NCI-H1048 (cell line): ENCODE data around the gene SCO1.
"Not testable (repeated sequence)": the region's sequence is repeated elsewhere in the genome, so short reads cannot be mapped to it uniquely, and the experiment has no call there.

Source experiments
- DNase-seq: peaks from one replicate; lab custom pipeline; 2025; lab: John Stamatoyannopoulos, UW

Gene SCO1

GRCh38 chr17:10697092-10698081, at the start of gene SCO1, which contains the start of gene ADPRM:
Gene SCO1 (minus strand): TSS chr17:10697533. CDS start chr17:10697507, 26 bp downstream.
Gene ADPRM (plus strand): TSS chr17:10697594. CDS start chr17:10704927, 7,333 bp downstream.
- DNase-seq = peak; percentile 63

- no peak for DNase-seq
These were observed 47.9 kb upstream of the SCO1 start for GRCh38 chr17:10745231-10745630.

DNA sequence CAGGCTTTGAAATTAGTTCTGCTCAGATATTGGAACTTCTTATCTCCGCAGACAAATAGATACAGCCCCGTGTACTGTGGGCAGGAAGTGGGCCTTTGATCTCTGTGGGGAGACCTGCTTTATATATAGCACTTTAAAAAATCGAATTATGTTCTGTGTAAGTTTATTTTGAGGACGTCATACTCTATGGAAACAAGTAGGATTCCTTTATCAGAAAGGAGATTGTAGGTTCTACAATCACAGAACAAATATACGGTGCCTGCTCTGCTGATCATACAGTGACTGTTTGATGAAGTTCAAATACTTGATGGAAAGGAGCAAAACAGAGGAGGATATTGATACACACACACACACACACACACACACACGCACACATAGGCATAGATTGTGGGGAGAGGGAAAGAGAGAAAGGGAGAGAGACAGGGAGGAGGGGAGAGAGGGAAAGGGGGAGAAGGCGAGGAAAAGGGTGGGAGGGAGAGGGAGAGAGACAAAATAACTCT, 47.2 kb upstream of the SCO1 start:
- DNase-seq = no peak

DNA sequence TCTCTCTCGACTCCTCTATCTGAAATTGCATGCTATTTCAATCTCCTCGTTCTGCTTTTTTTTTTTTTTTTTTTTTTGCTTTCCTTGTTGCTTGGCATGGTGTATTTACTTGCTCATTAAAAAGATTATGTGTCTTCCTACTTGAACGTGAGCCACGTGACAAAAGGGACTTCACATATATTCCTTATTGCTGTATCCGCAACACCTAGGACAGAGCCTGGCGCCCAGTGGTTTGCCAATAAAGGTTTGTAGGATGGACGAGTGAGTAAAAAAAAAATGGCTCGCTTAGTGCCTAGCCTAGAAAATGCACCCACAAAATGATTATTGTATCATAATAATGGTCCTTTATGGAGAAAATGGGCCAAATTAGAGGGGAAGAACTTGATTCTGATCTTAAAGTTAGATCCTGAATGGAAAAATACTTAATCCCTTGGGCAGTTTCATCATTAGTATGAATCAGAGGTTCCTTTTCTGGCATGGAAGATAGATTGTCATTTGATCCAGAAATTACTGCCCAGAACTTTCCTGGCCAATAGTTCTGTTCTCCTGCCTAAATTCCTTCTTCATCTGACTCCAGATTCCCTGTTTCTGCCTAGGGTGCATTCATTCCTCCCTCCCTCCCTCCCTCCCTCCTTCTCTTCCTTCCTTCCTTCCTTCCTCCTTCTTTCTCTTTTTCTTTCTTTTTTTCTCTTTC, 46.1 kb upstream of the SCO1 start:
- no peak for DNase-seq

DNA sequence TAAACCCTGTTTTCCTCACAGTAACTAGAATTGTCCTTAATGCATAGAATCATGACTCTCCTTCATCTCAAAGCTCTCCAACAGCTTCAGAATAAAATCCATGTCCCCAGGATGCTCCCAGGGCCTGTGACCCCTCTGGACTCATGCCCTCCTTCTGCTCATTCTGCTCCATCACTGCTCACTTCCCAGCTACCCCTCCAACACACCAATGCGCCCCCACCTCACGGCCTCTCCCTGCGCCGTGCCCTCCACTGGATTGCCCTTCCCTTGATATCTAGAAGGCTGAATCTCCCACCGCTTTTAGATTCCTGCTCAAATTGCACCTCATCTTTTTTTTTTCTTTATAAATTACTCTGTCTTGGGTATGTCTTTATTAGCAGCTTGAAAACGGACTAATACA, 45.1 kb upstream of the SCO1 start:
- no peak for DNase-seq

DNA sequence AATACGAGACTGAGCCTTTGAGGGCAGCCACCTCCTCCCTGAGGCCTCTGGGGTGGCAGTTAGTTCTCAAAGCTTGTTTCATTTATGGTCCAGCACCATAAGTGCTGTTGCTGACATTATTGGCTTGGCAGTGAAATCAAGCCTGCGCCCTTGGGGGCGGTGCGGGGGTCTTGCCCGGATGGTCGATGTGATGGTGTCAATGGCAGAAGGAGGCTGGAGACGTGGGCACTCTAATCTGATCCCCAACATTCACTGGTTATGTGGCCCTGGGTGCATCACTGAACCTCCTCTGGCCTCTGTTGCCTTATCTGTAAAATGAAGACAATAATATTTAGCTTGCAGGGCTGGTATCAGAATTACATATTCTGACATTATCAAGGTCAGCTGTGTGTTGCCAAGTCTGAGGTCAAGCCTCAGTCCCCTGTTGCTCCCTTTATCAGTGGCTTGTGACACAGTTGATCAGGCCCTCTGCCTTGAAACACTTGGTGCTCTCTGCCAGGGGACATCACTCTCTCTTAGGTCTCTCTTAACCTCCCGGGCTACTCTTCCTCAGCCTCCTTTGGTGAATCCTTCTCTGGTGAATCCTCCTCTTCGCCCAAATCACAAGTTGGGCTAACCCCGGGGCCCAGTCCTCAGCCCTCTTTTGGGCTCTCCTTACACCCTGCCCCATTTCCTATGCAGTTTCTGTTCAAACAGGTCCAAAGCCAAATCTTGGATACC, 44.2 kb upstream of the SCO1 start:
- DNase-seq = no peak

DNA sequence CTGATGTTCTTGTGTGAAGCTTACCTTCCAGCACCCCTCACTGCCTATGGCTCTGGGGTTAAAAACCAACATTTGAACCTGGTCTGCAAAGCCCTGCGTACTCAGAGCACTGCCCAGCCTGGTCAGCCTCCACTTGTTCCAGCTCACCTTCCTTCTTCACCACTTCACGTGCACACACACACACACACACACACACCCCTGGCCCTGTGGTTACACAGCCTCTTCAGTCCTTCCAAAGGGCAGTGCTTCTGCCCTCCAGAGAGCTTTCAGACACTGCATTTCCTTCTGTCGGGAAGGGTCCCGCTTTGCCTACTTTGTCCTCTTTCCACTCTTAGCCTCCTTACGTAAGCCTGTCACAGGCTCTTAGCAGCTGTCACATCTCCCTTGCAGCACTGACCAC, 42.1 kb upstream of the SCO1 start:
- no peak for DNase-seq

DNA sequence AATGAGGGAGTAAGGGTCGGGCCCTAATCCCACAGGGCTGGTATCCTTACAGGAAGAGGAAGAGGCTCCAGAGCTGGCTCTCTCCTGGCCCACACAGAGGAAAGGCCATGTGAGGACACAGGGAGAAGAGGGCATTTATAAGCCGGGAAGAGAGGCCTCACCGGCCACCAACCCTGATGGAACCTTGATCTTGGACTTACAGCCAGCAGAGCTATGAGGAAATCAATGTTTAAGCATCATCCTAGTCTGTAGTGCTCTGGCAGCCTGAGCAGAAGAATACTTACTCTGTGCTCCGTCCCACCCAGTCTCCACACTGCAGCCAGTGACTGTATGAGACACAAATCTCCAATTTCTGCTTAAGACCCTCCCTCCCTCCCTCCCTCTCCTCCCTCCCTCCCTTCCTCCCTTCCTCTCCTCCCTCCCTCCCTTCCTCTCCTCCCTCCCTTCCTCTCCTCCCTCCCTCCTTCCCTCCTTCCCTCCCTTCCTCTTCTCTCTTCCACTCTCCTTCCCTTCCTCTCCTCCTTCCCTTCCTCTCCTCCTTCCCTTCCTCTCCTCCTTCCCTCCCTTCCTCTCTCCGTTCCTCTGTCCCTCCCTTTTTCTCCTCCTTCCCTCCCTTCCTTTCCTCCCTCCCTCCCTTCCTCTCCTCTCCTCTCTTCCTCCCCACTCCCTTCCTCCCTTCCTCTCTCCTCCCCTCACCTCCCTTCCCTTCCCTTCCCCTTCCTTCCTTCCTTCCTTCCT, 41.4 kb upstream of the SCO1 start:
- no peak for DNase-seq

- DNase-seq = no peak
These were observed 40.4 kb upstream of the SCO1 start for GRCh38 chr17:10737736-10738135.

DNA sequence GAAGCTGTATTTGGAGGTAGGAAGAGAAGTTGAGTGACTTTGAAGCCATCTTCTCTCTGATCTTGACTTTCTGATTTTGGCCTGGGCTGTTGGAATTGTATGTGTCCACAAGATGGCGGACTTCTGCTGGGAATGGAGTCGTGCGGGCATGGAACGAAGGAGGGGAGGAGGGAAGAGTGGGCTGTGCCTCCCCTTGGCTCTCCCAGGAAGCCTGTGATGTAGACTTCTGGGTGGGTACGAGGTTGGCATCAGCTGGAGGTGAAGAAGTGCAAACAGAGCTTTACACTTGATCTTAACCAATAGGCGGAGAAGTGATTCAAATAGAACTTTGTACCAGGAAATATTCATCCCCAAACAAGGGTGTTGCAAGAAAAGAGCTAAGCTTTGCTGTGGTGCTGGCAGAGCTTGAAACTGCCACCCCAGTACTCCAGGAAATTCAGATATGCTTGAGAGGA, 39.9 kb upstream of the SCO1 start:
- no peak for DNase-seq

DNA sequence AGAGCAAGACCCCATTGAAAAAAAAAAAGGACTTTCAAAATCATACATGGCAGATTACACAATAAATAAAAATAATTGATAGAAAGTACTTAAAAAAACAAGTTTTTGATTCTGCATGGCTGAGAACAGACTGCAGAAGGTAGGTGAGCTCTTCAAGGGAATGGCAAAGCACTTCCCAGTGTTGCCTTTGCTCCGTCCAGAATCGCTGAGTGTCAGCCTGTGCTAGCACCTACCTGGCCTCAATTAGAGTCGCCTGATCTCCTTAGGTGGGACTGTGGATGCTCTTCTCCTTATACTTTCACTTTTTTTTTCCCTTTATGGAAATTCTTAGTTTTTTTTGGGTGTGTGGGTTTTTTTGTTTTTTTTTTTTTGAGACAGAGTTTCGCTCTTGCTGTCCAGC, 38.5 kb upstream of the SCO1 start:
- DNase-seq = no peak

DNA sequence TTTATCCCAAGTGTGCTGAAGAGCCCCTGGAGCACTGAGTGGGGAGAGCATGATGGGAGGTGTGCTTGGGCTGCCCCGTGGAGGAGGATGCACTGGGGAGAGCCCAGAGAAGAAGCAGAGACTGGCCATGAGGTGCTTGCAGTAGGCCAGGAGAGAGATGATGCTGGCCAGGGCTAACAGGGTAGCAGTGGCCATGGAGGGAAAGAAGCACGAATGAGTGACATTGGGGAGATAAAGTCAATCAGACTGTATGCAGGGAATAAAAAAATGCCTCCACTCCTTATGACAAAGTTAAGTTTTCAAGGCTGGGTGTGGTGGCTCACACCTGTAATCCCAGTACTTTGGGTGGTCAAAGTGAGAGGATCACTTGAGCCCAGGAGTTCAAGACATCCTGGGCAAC, 37.9 kb upstream of the SCO1 start:
- DNase-seq = no peak

GRCh38 chr17:10733666-10734065, 36.3 kb upstream of the SCO1 start:
- DNase-seq = no peak

GRCh38 chr17:10732121-10732520, 34.8 kb upstream of the SCO1 start:
- DNase-seq = not testable (repeated sequence)

DNA sequence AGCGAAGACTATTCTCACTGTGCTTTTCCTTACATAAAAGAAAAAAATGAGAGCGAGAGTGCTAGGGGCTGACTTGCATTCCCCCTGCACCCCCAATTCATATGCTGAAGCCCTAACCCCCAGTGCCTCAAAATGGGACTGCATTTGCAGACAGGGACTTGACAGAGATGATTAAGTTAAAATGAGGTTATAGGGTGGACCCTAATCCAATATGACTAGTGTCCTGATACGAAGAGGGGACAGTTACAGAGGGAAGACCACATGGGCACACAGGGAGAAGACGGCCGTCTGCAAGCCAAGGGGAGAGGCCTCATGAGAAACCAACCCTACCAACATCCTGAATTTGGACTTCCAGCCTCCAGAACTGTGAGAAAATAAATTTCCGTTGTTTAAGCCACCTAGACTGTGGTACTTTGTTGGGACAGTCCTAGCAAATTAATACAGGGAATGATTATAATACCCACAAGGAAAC, 34.1 kb upstream of the SCO1 start:
- DNase-seq = no peak

GRCh38 chr17:10730247-10730646, 32.9 kb upstream of the SCO1 start:
- DNase-seq = not testable (repeated sequence)

- no peak for DNase-seq
These were observed 32.2 kb upstream of the SCO1 start, which contains the start of gene TMEM220 for GRCh38 chr17:10729334-10730193. Gene TMEM220 (minus strand): TSS chr17:10730023. CDS start chr17:10729851, 172 bp downstream.

- no peak for DNase-seq
These were observed 31.1 kb upstream of the SCO1 start for GRCh38 chr17:10728331-10728892.

- DNase-seq = no peak
These were observed 29.9 kb upstream of the SCO1 start for GRCh38 chr17:10727192-10727591.

DNA sequence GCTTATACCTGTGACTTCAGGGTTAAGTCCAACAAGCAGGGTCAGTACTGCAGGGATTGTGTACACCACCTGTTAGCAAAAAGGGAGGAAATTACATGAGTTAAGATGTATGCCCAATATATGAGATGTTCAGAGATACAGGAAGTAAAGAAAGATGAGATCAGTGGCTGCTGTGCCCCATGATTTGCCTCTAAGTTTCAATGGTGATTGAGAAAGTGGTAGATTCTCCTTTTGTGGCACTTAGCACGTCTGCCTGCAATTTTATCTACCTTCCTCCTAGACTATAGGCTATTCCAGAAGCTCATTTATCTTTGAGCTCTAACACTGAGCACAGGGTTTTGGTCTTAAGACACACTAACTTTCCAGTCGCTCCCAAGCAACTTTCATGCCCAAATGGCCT, 28.9 kb upstream of the SCO1 start:
- DNase-seq = no peak
